Liver (tissue), 9 donors: ENCODE measurements around the gene USP40. TPM values are rescaled to one million over a fixed set of nuclear protein-coding genes. Genes with fewer than 3 reads are reported as not detected.

ENCODE experiments used
- DNase-seq: peaks from one replicate; pipeline ENCODE4 v3.0.0-alpha.2; 2017; ENCODE audit warnings: low spot score
- H3K27ac ChIP-seq, 2 donors: one replicate each; pipeline ENCODE4 v1.7.0; 2013; ENCODE audit warnings: inconsistent platforms in 2 of 2, low read length in 2 of 2, control low read depth in 1 of 2, low read depth in 1 of 2, mild to moderate bottlenecking in 1 of 2
- H3K27me3 ChIP-seq, 4 donors: one replicate each; pipeline versions ENCODE4 v1.6.1 to v1.7.0; 2013; ENCODE audit warnings: low read length in 3 of 4, inconsistent platforms in 1 of 4, mild to moderate bottlenecking in 1 of 4, moderate library complexity in 1 of 4; ENCODE audit not compliant: control insufficient read depth in 4 of 4, insufficient read depth in 4 of 4
- H3K36me3 ChIP-seq, 4 donors: one replicate each; pipeline versions ENCODE4 v1.6.1 to v1.7.0; 2013; ENCODE audit warnings: low read length in 3 of 4, mild to moderate bottlenecking in 3 of 4, low read depth in 1 of 4, moderate library complexity in 1 of 4; ENCODE audit not compliant: control insufficient read depth in 4 of 4, insufficient read depth in 3 of 4
- H3K4me1 ChIP-seq, 4 donors: one replicate each; pipeline versions ENCODE4 v1.6.1 to v1.7.0; 2013; ENCODE audit warnings: low read length in 3 of 4, mild to moderate bottlenecking in 3 of 4, moderate library complexity in 1 of 4; ENCODE audit not compliant: control insufficient read depth in 4 of 4, insufficient read depth in 4 of 4
- H3K4me3 ChIP-seq, 3 donors: one replicate each; pipeline versions ENCODE4 v1.6.1 to v1.7.0; 2013; ENCODE audit warnings: low read length in 3 of 3, control low read depth in 1 of 3, low read depth in 1 of 3, mild to moderate bottlenecking in 1 of 3
- H3K9ac ChIP-seq, 2 donors: one replicate each; pipeline ENCODE4 v1.7.0; 2013; ENCODE audit warnings: low read length in 2 of 2, mild to moderate bottlenecking in 2 of 2, moderate library complexity in 2 of 2, control low read depth in 1 of 2, low read depth in 1 of 2
- H3K9me3 ChIP-seq, 4 donors: one replicate each; pipeline versions ENCODE4 v1.6.1 to v1.7.0; 2013; ENCODE audit warnings: low read length in 3 of 4; ENCODE audit not compliant: control insufficient read depth in 4 of 4
- EGR1 ChIP-seq, 2 donors: IDR thresholded peaks; 2 replicates each; pipeline ENCODE4 v1.6.1; 2016 to 2018; ENCODE audit warnings: antibody characterized with exemption in 2 of 2, low read depth in 2 of 2
- FOXA1 ChIP-seq: IDR thresholded peaks from 2 replicates; pipeline ENCODE4 v1.6.1; 2016; ENCODE audit warnings: antibody characterized with exemption
- FOXA2 ChIP-seq: IDR thresholded peaks from 2 replicates; pipeline ENCODE4 v1.6.1; 2016; ENCODE audit warnings: antibody characterized with exemption
- GABPA ChIP-seq, 2 donors: IDR thresholded peaks in 1 of 2; conservative IDR thresholded peaks in 1 of 2; 2 replicates each; pipeline ENCODE4 v1.6.1; 2016; ENCODE audit warnings: antibody characterized with exemption in 2 of 2, mild to moderate bottlenecking in 1 of 2, moderate library complexity in 1 of 2
- HNF4A ChIP-seq, 2 donors: conservative IDR thresholded peaks; 2 replicates each; pipeline ENCODE4 v1.6.1; 2016; ENCODE audit warnings: antibody characterized with exemption in 2 of 2, mild to moderate bottlenecking in 2 of 2
- HNF4G ChIP-seq: IDR thresholded peaks from 2 replicates; pipeline ENCODE4 v1.6.1; 2016; ENCODE audit warnings: antibody characterized with exemption
- JUND ChIP-seq, 2 donors: IDR thresholded peaks; 2 replicates each; pipeline ENCODE4 v1.6.1; 2016; ENCODE audit warnings: antibody characterized with exemption in 2 of 2
- NR2F2 ChIP-seq: IDR thresholded peaks from 2 replicates; pipeline ENCODE4 v1.6.1; 2016; ENCODE audit warnings: antibody characterized with exemption
- RAD21 ChIP-seq, 2 donors: IDR thresholded peaks; 2 replicates each; pipeline ENCODE4 v1.6.1; 2016; ENCODE audit warnings: antibody characterized with exemption in 2 of 2, mild to moderate bottlenecking in 2 of 2
- RXRA ChIP-seq, 2 donors: IDR thresholded peaks; 2 replicates each; pipeline ENCODE4 v1.6.1; 2017 to 2018; ENCODE audit warnings: antibody characterized with exemption in 2 of 2, mild to moderate bottlenecking in 1 of 2
- SP1 ChIP-seq: IDR thresholded peaks from 2 replicates; pipeline ENCODE4 v1.6.1; 2018; ENCODE audit warnings: antibody characterized with exemption, mild to moderate bottlenecking
- TAF1 ChIP-seq: conservative IDR thresholded peaks from 2 replicates; pipeline ENCODE4 v1.6.1; 2016; ENCODE audit warnings: antibody characterized with exemption, mild to moderate bottlenecking
- YY1 ChIP-seq: IDR thresholded peaks from 2 replicates; pipeline ENCODE4 v1.6.1; 2016; ENCODE audit warnings: antibody characterized with exemption, mild to moderate bottlenecking
- WGBS: extraction: QIAGEN DNeasy Blood & Tissue Kit; methylation state at CpG from one replicate; pipeline ENCODE4 v1.1.7; 2013; 5-methylcytosine and 5-hydroxymethylcytosine counted together
- polyA plus RNA-seq, 2 donors: library from polyadenylated mRNA; stranded (reverse) in 1 of 2; unstranded in 1 of 2; fragments of 200-250 nt in 1 of 2; fragments of >200 nt in 1 of 2; fragmentation: Nextera tagmentation in 1 of 2; extraction: Ambion mirVana in 1 of 2; gene quantifications; one replicate each; pipeline versions ENCODE4 v1.2.1 to v1.2.3, GENCODE V29; 2013 to 2015
- total RNA-seq, 2 donors: library from RNA; depleted of rRNA; stranded (reverse); fragments of >200 nt; gene quantifications; one replicate each; pipeline ENCODE4 v1.2.3, GENCODE V29; 2014
- TF ChIP-seq, protein P1 (sequence below): IDR thresholded peaks from 2 replicates; pipeline ENCODE4 v1.6.1; 2016; ENCODE audit warnings: antibody characterized with exemption
- TF ChIP-seq, protein P2 (sequence below): IDR thresholded peaks from 2 replicates; pipeline ENCODE4 v1.6.1; 2016; ENCODE audit warnings: antibody characterized with exemption
- TF ChIP-seq, protein P3 (sequence below): IDR thresholded peaks from 2 replicates; pipeline ENCODE4 v1.6.1; 2016; ENCODE audit warnings: antibody characterized with exemption
- TF ChIP-seq, protein P4 (sequence below): fragments of 150-350 bp; IDR thresholded peaks from 2 replicates; pipeline ENCODE4 v1.5.1; 2017; ENCODE audit warnings: improper control_type of control experiment, low read depth, low read length; ENCODE audit not compliant: missing input control
- TF ChIP-seq, protein P5 (sequence below): IDR thresholded peaks from 2 replicates; pipeline ENCODE4 v1.6.1; 2016; ENCODE audit warnings: antibody characterized with exemption, mild to moderate bottlenecking
- donor health status: healthy.
- donor health status: healthy.
- donor health status: healthy.
- donor health status: healthy.
- donor health status: healthy.

Gene USP40
- total and polyA plus RNA-seq, 4 donors, result 12.0 to 29.0 (median 17.1) TPM

DNA sequence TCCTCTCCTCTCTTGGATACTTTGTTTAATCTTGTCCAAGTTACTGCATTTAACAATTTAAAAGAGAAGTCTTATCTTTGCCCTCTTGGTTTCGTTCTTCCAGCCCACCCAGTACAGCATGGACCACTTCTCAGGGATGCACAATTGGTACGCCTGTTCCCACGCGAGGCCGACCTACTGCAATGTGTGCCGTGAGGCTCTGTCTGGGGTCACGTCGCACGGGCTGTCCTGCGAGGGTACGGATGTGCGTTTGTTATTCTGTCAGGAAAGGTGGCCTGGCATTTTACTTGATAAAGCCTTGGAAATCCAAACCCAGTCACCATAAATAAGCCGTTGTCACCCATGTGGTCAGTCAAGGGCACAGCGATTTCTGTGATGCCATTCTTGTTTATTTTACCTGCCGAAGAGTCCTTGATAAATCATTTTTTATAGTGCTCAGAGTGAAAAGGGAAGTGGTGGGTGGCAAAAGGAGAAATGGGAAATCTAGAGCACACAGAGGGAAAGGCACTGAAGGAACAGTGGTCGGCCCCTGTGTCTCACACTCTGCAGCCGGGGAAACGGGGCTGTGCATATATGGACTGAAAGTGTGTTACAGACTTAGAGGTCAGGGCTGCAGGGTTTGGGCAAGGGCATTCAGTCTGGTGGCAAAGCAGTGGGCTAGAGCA, 131.8 kb downstream of the USP40 start (continued):
- TF ChIP-seq, protein P1, sequence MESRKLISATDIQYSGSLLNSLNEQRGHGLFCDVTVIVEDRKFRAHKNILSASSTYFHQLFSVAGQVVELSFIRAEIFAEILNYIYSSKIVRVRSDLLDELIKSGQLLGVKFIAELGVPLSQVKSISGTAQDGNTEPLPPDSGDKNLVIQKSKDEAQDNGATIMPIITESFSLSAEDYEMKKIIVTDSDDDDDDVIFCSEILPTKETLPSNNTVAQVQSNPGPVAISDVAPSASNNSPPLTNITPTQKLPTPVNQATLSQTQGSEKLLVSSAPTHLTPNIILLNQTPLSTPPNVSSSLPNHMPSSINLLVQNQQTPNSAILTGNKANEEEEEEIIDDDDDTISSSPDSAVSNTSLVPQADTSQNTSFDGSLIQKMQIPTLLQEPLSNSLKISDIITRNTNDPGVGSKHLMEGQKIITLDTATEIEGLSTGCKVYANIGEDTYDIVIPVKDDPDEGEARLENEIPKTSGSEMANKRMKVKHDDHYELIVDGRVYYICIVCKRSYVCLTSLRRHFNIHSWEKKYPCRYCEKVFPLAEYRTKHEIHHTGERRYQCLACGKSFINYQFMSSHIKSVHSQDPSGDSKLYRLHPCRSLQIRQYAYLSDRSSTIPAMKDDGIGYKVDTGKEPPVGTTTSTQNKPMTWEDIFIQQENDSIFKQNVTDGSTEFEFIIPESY, result no peak

DNA sequence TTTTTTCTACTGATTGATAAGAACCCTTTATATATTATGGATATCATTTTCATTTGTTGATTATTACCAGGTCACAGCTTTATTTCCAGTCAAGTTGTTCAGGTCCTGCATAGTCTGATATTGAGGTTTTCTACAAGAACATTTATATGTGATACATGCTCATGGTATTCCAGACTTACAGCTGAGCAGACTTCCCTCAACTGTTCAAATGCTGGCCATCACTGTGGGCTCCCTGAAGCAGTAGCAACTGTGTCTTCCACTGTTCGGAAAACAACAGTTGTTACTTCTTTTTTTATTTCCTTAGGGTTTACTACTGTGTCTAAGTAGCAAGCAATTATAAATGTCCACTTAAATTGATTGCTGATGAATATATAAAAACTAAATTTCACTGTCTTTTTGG, 132.8 kb downstream of the USP40 start:
- no peak for TF ChIP-seq RAD21 (IDR thresholded peaks at IDR 0.05)
- TF ChIP-seq FOXA1, result no peak
- no peak for TF ChIP-seq FOXA2
- no peak for TF ChIP-seq YY1
- TF ChIP-seq, protein P2, sequence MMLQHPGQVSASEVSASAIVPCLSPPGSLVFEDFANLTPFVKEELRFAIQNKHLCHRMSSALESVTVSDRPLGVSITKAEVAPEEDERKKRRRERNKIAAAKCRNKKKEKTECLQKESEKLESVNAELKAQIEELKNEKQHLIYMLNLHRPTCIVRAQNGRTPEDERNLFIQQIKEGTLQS, result no peak
- TF ChIP-seq RXRA (IDR thresholded peaks at IDR 0.05), result no peak
- no peak for TF ChIP-seq HNF4G
- 93% methylated on average over 1 of the region's 1 CpG for WGBS
- no peak overlapping the region for H3K4me3 ChIP-seq
- no peaks in the 10 kb centered on the region for H3K9me3 ChIP-seq
- peaks cover 0 to 34% (median 17%) of the 10 kb centered on the region in 4 donors for H3K36me3 ChIP-seq
- DNase-seq, result no peak
- no peak overlapping the region for H3K27ac ChIP-seq
- H3K27me3 ChIP-seq, result no peaks in the 10 kb centered on the region
- H3K4me1 ChIP-seq, result no peaks in the 10 kb centered on the region
- H3K9ac ChIP-seq, result no peak overlapping the region

DNA sequence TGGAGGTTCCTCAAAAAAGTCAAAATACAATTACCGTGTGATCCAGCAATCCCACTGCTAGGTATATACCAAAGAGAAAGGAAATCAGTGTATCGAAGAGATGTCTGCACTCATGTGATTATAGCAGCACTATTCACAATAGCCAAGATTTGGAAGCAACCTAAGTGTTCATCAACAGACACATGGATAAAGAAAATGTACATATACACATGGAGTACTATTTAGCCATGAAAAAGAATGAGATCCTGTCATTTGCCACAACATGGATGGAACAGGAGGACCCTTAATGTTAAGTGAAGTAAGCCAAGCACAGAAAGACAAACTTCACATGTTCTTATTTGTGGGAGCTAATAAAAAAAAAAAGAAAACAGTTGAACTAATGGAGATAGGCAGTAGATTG, 133.6 kb downstream of the USP40 start:
- no peaks in the 10 kb centered on the region for H3K9me3 ChIP-seq
- DNase-seq, result no peak
- TF ChIP-seq, protein P3, sequence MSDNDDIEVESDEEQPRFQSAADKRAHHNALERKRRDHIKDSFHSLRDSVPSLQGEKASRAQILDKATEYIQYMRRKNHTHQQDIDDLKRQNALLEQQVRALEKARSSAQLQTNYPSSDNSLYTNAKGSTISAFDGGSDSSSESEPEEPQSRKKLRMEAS, result no peak
- TF ChIP-seq YY1 (no peak), SP1 (no peak), HNF4G (no peak), RXRA (IDR thresholded peaks at IDR 0.05) (no peak), RAD21 (IDR thresholded peaks at IDR 0.05) (no peak), NR2F2 (no peak), FOXA1 (no peak), HNF4A (conservative IDR thresholded peaks at IDR 0.05) (no peak), EGR1 (IDR thresholded peaks at IDR 0.05; ENCODE audit: low read depth in 2 of 2) (no peak), TAF1 (no peak), GABPA (IDR thresholded peaks at IDR 0.05 in 1 of 2, conservative IDR thresholded peaks at IDR 0.05 in 1 of 2) (no peak), JUND (IDR thresholded peaks at IDR 0.05) (no peak), FOXA2 (no peak)
- TF ChIP-seq, protein P1, result no peak
- TF ChIP-seq, protein P4, sequence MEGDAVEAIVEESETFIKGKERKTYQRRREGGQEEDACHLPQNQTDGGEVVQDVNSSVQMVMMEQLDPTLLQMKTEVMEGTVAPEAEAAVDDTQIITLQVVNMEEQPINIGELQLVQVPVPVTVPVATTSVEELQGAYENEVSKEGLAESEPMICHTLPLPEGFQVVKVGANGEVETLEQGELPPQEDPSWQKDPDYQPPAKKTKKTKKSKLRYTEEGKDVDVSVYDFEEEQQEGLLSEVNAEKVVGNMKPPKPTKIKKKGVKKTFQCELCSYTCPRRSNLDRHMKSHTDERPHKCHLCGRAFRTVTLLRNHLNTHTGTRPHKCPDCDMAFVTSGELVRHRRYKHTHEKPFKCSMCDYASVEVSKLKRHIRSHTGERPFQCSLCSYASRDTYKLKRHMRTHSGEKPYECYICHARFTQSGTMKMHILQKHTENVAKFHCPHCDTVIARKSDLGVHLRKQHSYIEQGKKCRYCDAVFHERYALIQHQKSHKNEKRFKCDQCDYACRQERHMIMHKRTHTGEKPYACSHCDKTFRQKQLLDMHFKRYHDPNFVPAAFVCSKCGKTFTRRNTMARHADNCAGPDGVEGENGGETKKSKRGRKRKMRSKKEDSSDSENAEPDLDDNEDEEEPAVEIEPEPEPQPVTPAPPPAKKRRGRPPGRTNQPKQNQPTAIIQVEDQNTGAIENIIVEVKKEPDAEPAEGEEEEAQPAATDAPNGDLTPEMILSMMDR, result no peak
- TF ChIP-seq, protein P2, result no peak
- TF ChIP-seq, protein P5, sequence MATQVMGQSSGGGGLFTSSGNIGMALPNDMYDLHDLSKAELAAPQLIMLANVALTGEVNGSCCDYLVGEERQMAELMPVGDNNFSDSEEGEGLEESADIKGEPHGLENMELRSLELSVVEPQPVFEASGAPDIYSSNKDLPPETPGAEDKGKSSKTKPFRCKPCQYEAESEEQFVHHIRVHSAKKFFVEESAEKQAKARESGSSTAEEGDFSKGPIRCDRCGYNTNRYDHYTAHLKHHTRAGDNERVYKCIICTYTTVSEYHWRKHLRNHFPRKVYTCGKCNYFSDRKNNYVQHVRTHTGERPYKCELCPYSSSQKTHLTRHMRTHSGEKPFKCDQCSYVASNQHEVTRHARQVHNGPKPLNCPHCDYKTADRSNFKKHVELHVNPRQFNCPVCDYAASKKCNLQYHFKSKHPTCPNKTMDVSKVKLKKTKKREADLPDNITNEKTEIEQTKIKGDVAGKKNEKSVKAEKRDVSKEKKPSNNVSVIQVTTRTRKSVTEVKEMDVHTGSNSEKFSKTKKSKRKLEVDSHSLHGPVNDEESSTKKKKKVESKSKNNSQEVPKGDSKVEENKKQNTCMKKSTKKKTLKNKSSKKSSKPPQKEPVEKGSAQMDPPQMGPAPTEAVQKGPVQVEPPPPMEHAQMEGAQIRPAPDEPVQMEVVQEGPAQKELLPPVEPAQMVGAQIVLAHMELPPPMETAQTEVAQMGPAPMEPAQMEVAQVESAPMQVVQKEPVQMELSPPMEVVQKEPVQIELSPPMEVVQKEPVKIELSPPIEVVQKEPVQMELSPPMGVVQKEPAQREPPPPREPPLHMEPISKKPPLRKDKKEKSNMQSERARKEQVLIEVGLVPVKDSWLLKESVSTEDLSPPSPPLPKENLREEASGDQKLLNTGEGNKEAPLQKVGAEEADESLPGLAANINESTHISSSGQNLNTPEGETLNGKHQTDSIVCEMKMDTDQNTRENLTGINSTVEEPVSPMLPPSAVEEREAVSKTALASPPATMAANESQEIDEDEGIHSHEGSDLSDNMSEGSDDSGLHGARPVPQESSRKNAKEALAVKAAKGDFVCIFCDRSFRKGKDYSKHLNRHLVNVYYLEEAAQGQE, result no peak
- no peak overlapping the region for H3K9ac ChIP-seq
- no peaks in the 10 kb centered on the region for H3K4me1 ChIP-seq
- WGBS, result 97% methylated on average over 2 of the region's 2 CpGs
- H3K36me3 ChIP-seq, result peaks cover 0 to 28% (median 13%) of the 10 kb centered on the region in 4 donors
- no peaks in the 10 kb centered on the region for H3K27me3 ChIP-seq
- H3K4me3 ChIP-seq, result no peak overlapping the region
- no peak overlapping the region for H3K27ac ChIP-seq
